AG10803 (cell line): ENCODE measurements around the gene LRP1B.

Experiments used
- DNase-seq: peaks from one replicate; pipeline ENCODE4 v3.0.0; 2010; ENCODE audit warnings: low read depth
- H3K4me3 ChIP-seq: 2 replicates; pipeline ENCODE4 v1.5.1; 2011; ENCODE audit warnings: mild to moderate bottlenecking, low read length, control low read depth
- TF ChIP-seq, protein P1 (sequence below): conservative IDR thresholded peaks from 2 replicates; pipeline ENCODE4 v1.5.1; 2011; ENCODE audit warnings: mild to moderate bottlenecking, low read length, control low read depth, inconsistent platforms

LRP1B gene

DNA sequence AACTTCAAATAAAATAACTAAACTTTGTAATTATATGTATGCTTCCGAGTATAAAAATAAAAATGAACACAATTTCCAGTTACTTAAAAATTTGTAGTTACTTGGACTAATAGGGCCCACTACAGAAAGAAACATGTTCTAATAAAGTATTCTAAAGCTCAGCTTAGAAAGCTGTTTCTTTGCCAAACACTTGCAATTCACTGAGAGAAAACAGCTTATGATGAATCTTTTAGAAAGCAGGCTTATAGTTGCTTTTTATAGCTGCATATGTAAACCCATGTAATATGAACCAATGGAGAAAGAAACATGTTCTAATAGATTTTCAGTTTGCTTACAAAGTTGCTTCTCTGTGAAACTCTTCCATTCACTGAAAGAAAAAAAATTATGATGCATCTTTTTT, 766.0 kb downstream of the LRP1B start:
- no peak overlapping the region for H3K4me3 ChIP-seq
- TF ChIP-seq, protein P1, sequence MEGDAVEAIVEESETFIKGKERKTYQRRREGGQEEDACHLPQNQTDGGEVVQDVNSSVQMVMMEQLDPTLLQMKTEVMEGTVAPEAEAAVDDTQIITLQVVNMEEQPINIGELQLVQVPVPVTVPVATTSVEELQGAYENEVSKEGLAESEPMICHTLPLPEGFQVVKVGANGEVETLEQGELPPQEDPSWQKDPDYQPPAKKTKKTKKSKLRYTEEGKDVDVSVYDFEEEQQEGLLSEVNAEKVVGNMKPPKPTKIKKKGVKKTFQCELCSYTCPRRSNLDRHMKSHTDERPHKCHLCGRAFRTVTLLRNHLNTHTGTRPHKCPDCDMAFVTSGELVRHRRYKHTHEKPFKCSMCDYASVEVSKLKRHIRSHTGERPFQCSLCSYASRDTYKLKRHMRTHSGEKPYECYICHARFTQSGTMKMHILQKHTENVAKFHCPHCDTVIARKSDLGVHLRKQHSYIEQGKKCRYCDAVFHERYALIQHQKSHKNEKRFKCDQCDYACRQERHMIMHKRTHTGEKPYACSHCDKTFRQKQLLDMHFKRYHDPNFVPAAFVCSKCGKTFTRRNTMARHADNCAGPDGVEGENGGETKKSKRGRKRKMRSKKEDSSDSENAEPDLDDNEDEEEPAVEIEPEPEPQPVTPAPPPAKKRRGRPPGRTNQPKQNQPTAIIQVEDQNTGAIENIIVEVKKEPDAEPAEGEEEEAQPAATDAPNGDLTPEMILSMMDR, result no peak
- no peak for DNase-seq

DNA sequence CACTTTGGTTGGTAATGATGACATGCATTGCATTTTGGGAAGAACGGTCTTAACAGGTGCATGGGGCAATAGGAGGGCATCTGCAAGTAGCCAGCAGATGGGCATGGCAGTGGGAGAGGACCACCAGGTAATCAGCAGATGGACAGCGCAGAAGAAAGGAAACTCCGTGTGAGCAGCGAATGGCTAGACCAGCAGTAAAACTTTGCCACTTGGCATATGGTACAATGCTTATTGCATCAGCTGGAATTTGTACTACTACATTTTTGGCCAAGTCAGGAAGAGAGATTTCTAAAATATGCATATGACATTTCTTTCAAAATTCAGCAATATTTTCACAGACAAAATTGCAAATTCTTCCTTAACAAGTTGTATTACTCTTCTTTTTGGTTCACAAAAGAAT, 768.5 kb downstream of the LRP1B start:
- TF ChIP-seq, protein P1, result no peak
- H3K4me3 ChIP-seq, result no peak overlapping the region
- DNase-seq, result peak; percentile 16

DNA sequence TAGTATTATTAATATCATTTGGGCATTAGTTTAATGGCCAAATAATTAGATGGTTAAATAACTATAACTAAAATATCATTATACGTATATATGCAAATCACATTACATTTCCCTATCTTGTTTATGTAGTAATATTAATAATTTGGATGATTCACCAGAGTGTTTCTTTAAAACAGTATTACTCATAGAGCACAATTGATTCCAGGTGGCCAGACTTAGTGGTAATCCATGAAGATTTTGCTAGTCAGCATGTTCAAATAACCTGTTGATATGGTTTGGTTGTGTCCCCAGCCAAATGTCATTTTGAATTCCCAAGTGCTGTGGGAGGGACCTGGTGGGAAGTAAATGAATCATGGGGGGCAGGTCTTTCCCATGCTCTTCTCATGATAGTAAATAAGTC, 782.3 kb downstream of the LRP1B start:
- no peak overlapping the region for H3K4me3 ChIP-seq
- TF ChIP-seq, protein P1, result no peak
- DNase-seq, result peak; percentile 38

DNA sequence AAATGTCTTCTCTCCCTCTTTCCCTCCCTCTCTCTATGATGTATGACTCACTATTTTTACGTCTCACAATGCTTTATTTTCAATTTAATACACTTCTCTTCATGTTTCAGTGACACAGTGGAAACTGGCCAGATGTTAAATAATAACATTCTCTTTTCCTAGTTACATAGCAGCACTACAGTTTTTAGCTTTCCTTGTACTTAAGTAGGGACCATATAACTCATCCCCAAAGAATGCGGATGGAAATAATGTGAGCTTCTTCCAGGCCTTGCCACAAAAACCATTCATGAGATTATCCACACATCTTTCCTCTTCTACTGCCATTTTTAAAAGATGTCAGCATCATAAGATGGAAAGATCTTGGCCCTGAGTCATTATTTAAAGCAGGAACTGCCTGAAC, 789.4 kb downstream of the LRP1B start:
- H3K4me3 ChIP-seq, result no peak overlapping the region
- TF ChIP-seq, protein P1, result no peak
- peak; percentile 92 for DNase-seq

DNA sequence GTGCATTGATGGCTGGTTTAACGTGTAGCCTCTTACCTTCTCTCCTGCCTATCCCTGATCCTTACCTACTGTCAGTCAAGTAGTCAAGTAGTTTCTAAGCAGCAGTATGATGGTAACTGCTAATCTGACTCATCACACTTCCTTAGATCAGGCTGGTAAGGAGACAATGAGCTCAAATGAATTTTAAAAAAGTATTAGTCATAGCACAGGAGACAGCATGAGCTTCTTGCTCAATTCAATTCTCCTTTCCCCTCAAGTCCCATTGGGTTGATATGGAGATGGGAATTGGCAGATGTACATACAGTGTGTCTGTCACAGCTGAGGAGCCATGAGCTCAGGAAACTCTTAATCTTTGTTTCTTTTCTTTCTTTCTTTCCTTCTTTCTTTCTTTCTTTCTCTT, 799.7 kb downstream of the LRP1B start:
- TF ChIP-seq, protein P1, result no peak
- no peak overlapping the region for H3K4me3 ChIP-seq
- DNase-seq, result peak; percentile 83

DNA sequence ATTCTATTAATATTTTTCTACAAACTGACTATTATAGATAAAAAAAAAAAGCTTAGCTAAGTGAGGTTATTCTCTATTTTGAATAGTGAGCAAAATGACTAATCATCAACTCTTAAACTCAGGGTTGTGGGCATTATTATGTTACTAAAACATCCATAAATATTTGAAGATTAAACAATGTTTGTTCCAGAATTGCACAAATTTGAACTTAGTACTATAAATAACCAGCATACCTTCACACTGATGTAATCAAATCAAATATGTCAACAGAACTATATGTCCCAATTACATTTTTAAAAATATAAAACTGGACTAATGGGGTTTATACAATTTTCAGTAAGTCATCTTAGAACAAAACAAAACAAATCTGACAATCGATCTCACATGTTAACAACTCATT, 800.9 kb downstream of the LRP1B start:
- peak; percentile 33 for DNase-seq
- TF ChIP-seq, protein P1, result no peak
- no peak overlapping the region for H3K4me3 ChIP-seq

DNA sequence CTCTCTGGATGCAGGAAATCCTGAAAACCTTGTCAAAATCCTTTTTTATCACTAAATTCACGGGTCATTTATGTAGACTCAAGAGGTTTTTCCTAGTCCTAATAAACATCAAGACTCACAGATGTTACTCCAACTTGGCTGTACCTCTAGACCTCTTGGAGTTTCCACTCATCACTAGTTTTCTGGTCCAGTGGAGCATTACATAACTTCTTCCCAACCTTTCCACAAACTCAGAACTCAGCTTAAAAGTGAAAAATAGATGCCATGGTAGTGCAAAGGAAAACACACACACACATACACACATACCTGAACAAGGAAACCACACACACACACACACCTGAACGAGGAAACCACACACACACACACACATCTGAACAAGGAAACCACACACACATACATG, 807.2 kb downstream of the LRP1B start:
- TF ChIP-seq, protein P1, result no peak
- H3K4me3 ChIP-seq, result no peak overlapping the region
- DNase-seq, result no peak
